ENCODE results near the gene PPWD1. TPM values are rescaled to one million over a fixed set of nuclear protein-coding genes. Genes with fewer than 3 reads are reported as not detected.

PPWD1 gene
- total and polyA plus RNA-seq, 2 of the 13 experiments (the other 11 are each of a cell fraction or from before 2014, with no cell fraction given) = 7.4 to 44.3 TPM

DNA sequence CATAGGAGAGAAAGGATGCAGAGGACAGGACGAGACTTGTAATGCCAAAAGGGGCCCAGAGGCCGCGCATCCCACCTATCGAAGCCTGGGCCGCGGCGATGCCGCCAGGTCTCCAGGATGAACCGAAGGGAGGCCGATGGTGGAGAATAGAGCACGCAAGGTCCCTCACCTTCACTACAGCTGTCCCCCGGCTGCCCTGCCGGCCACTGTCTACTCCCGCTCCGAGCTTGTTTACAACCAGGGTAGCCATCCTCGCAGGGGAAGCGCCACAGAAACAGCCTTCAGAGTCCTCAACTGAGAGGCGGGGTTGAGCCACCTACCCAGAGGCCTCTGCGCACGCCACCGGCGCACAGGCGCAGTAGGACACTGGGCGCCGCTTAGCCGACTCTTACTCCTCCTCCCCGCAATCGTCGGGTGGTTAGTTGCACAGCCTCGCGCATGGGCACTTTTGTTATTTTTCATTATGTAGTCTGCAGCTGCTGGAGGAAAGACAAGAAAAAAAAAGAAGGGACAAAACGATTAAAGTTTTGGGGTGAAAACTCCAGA is 61.0 kb downstream of the PPWD1 start, which contains the start of gene TRIM23 (continued):
- TF ChIP-seq, protein P1, sequence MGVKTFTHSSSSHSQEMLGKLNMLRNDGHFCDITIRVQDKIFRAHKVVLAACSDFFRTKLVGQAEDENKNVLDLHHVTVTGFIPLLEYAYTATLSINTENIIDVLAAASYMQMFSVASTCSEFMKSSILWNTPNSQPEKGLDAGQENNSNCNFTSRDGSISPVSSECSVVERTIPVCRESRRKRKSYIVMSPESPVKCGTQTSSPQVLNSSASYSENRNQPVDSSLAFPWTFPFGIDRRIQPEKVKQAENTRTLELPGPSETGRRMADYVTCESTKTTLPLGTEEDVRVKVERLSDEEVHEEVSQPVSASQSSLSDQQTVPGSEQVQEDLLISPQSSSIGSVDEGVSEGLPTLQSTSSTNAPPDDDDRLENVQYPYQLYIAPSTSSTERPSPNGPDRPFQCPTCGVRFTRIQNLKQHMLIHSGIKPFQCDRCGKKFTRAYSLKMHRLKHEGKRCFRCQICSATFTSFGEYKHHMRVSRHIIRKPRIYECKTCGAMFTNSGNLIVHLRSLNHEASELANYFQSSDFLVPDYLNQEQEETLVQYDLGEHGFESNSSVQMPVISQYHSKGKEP (CRISPR knock-in tag; IDR thresholded peaks at IDR 0.05) = no peak
- TF ChIP-seq ZNF558 (CRISPR knock-in tag; IDR thresholded peaks at IDR 0.05; ENCODE audit: borderline replicate concordance) = 0 out of 2 replicates have a peak, but pooled peaks have one; percentile 45
- TF ChIP-seq ZNF20 (CRISPR knock-in tag; IDR thresholded peaks at IDR 0.05) = no peak
- TF ChIP-seq PITX1 (CRISPR knock-in tag; IDR thresholded peaks at IDR 0.05) = no peak; the same call in 1 of the 2 replicates
- no peak for TF ChIP-seq MAZ (IDR thresholded peaks at IDR 0.05; ENCODE audit: borderline replicate concordance, low read depth, low read length)
- no peak; the same call in none of the 2 replicates for TF ChIP-seq MAZ (CRISPR knock-in tag; IDR thresholded peaks at IDR 0.05; ENCODE audit: low read depth)
- TF ChIP-seq ZNF326 (CRISPR knock-in tag; IDR thresholded peaks at IDR 0.05; ENCODE audit: borderline replicate concordance) = no peak
- TF ChIP-seq YEATS4 (CRISPR knock-in tag; IDR thresholded peaks at IDR 0.05; ENCODE audit: borderline replicate concordance) = peak; percentile 49; the same call in 1 of the 2 replicates
- TF ChIP-seq TBX3 (IDR thresholded peaks at IDR 0.05; ENCODE audit: borderline replicate concordance) = no peak; the same call in 1 of the 2 replicates
- peak; percentile 61 for TF ChIP-seq RXRA (CRISPR knock-in tag; IDR thresholded peaks at IDR 0.05)
- TF ChIP-seq HHEX (CRISPR knock-in tag; IDR thresholded peaks at IDR 0.05) = no peak
- TF ChIP-seq, protein P2, sequence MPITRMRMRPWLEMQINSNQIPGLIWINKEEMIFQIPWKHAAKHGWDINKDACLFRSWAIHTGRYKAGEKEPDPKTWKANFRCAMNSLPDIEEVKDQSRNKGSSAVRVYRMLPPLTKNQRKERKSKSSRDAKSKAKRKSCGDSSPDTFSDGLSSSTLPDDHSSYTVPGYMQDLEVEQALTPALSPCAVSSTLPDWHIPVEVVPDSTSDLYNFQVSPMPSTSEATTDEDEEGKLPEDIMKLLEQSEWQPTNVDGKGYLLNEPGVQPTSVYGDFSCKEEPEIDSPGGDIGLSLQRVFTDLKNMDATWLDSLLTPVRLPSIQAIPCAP (CRISPR knock-in tag; IDR thresholded peaks at IDR 0.05; ENCODE audit: low read depth) = no peak
- TF ChIP-seq ZNF576 (CRISPR knock-in tag; IDR thresholded peaks at IDR 0.05) = no peak
- TF ChIP-seq ZNF879 (CRISPR knock-in tag; IDR thresholded peaks at IDR 0.05) = no peak
- no peak for TF ChIP-seq ISL2 (CRISPR knock-in tag; IDR thresholded peaks at IDR 0.05)
- TF ChIP-seq ZSCAN22 (CRISPR knock-in tag; IDR thresholded peaks at IDR 0.05) = no peak
- TF ChIP-seq ZSCAN5A (CRISPR knock-in tag; IDR thresholded peaks at IDR 0.05; ENCODE audit: borderline replicate concordance) = 0 out of 2 replicates have a peak, but pooled peaks have one; percentile 25
- TF ChIP-seq, protein P3, sequence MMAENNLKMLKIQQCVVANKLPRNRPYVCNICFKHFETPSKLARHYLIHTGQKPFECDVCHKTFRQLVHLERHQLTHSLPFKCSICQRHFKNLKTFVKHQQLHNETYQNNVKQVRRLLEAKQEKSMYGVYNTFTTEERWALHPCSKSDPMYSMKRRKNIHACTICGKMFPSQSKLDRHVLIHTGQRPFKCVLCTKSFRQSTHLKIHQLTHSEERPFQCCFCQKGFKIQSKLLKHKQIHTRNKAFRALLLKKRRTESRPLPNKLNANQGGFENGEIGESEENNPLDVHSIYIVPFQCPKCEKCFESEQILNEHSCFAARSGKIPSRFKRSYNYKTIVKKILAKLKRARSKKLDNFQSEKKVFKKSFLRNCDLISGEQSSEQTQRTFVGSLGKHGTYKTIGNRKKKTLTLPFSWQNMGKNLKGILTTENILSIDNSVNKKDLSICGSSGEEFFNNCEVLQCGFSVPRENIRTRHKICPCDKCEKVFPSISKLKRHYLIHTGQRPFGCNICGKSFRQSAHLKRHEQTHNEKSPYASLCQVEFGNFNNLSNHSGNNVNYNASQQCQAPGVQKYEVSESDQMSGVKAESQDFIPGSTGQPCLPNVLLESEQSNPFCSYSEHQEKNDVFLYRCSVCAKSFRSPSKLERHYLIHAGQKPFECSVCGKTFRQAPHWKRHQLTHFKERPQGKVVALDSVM (CRISPR knock-in tag; IDR thresholded peaks at IDR 0.05) = peak; percentile 61; the same call in 1 of the 2 replicates
- no peak for TF ChIP-seq BCL6 (CRISPR knock-in tag; IDR thresholded peaks at IDR 0.05)
- no peak for TF ChIP-seq NFRKB (IDR thresholded peaks at IDR 0.05)
- no peak for TF ChIP-seq ZNF44 (CRISPR knock-in tag; IDR thresholded peaks at IDR 0.05)
- no peak; the same call in 1 of the 2 replicates for TF ChIP-seq DMAP1 (CRISPR knock-in tag; IDR thresholded peaks at IDR 0.05)
- TF ChIP-seq REPIN1 (CRISPR knock-in tag; IDR thresholded peaks at IDR 0.05; ENCODE audit: borderline replicate concordance, low read depth) = 0 out of 2 replicates have a peak, but pooled peaks have one; percentile 36
- TF ChIP-seq, protein P4, sequence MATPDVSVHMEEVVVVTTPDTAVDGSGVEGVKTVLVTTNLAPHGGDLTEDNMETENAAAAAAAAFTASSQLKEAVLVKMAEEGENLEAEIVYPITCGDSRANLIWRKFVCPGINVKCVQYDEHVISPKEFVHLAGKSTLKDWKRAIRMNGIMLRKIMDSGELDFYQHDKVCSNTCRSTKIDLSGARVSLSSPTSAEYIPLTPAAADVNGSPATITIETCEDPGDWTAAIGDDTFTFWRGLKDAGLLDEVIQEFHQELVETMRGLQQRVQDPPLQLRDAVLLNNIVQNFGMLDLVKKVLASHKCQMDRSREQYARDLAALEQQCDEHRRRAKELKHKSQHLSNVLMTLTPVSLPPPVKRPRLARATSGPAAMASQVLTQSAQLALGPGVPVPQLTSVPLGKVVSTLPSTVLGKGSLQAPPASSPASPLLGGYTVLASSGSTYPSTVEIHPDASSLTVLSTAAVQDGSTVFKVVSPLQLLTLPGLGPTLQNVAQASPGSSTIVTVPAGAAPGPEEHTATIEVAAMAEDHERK (CRISPR knock-in tag; IDR thresholded peaks at IDR 0.05; ENCODE audit: low read depth) = no peak

Measured in HepG2 (cell line).